Measurements from ENCODE around the gene OR9I1.

- TF ChIP-seq CTCF (conservative IDR thresholded peaks at IDR 0.05; ENCODE audit: low read depth, low read length) = no peak
- no peak for TF ChIP-seq BHLHE40 (IDR thresholded peaks at IDR 0.05; ENCODE audit: low read depth, low read length)
- TF ChIP-seq CEBPB (IDR thresholded peaks at IDR 0.05; ENCODE audit: low read depth, low read length) = no peak
- TF ChIP-seq RAD21 (IDR thresholded peaks at IDR 0.05; ENCODE audit: low read length) = no peak
- TF ChIP-seq FOS (IDR thresholded peaks at IDR 0.05; ENCODE audit: low read depth, low read length) = no peak
- no peak for TF ChIP-seq POLR2A (IDR thresholded peaks at IDR 0.05; ENCODE audit: low read depth, low read length)
- no peak for TF ChIP-seq MXI1 (IDR thresholded peaks at IDR 0.05; ENCODE audit: borderline replicate concordance, low read depth, low read length)
- TF ChIP-seq MAZ (IDR thresholded peaks at IDR 0.05; ENCODE audit: borderline replicate concordance, low read depth, low read length) = no peak
- no peak for TF ChIP-seq SMC3 (IDR thresholded peaks at IDR 0.05; ENCODE audit: low read depth, low read length)
- TF ChIP-seq RFX5 (IDR thresholded peaks at IDR 0.05; ENCODE audit: low read depth, low read length) = no peak
- no peak for TF ChIP-seq RCOR1 (IDR thresholded peaks at IDR 0.05; ENCODE audit: insufficient replicate concordance, low read length)
- TF ChIP-seq MAFK (IDR thresholded peaks at IDR 0.05; ENCODE audit: low read depth, low read length) = no peak
These were observed 40.3 kb upstream of the OR9I1 start for GRCh38 chr11:58165504-58166106.

All from IMR-90 (cell line).